Neural progenitor cell (in vitro differentiated cells): ENCODE data around the gene SREBF2. TPM values are rescaled to one million over a fixed set of nuclear protein-coding genes. Genes with fewer than 3 reads are reported as not detected.
A peak's percentile ranks its signal among the peaks of the same experiment; 100 is the strongest.

Experiments used
- DNase-seq: peaks from one replicate; pipeline ENCODE4 v3.0.0-alpha.2; 2016; ENCODE audit warnings: low spot score
- H2AFZ ChIP-seq: fragments of 200-600 bp; sonication (generic); replicated peaks from 2 replicates; pipeline ENCODE4 v1.6.1; 2016; ENCODE audit warnings: antibody characterized with exemption
- H3F3A ChIP-seq: fragments of 200-600 bp; sonication (generic); 2 replicates; pipeline ENCODE4 v1.6.1; 2016; ENCODE audit warnings: antibody characterized with exemption, low read depth
- H3K27ac ChIP-seq: fragments of 200-600 bp; sonication (generic); 2 replicates; pipeline ENCODE4 v1.5.1; 2016; ENCODE audit warnings: mild to moderate bottlenecking
- H3K27me3 ChIP-seq: fragments of 200-600 bp; sonication (generic); 2 replicates; pipeline ENCODE4 v1.6.1; 2016; ENCODE audit warnings: mild to moderate bottlenecking, moderate library complexity
- H3K36me3 ChIP-seq: fragments of 200-600 bp; sonication (generic); 2 replicates; pipeline ENCODE4 v1.5.1; 2016
- H3K4me1 ChIP-seq: fragments of 200-600 bp; sonication (generic); 2 replicates; pipeline ENCODE4 v1.6.1; 2016; ENCODE audit warnings: mixed run types
- H3K4me2 ChIP-seq: fragments of 200-600 bp; sonication (generic); 2 replicates; pipeline ENCODE4 v1.6.1; 2016
- H3K4me3 ChIP-seq: fragments of 200-600 bp; sonication (generic); 2 replicates; pipeline ENCODE4 v1.5.1; 2016
- H3K79me2 ChIP-seq: fragments of 200-600 bp; sonication (generic); 2 replicates; pipeline ENCODE4 v1.6.1; 2016; ENCODE audit warnings: low read depth
- H3K9ac ChIP-seq: fragments of 200-600 bp; sonication (generic); 2 replicates; pipeline ENCODE4 v1.6.1; 2016
- H3K9me3 ChIP-seq: fragments of 200-600 bp; sonication (generic); 2 replicates; pipeline ENCODE4 v1.5.1; 2016; ENCODE audit warnings: low read depth
- H4K20me1 ChIP-seq: fragments of 200-600 bp; sonication (generic); 2 replicates; pipeline ENCODE4 v1.6.1; 2016; ENCODE audit warnings: low read depth
- H3K27ac Mint-ChIP-seq: 3 replicates; pipeline ENCODE4 v1.8.0; 2021; ENCODE audit warnings: mixed read lengths
- H3K27me3 Mint-ChIP-seq: 2 replicates; pipeline ENCODE4 v1.8.0; 2022; ENCODE audit warnings: low read depth, mild to moderate bottlenecking, inconsistent platforms, moderate library complexity, mixed read lengths; ENCODE audit not compliant: insufficient read depth
- H3K36me3 Mint-ChIP-seq: 3 replicates; pipeline ENCODE4 v1.8.0; 2021; ENCODE audit warnings: mixed read lengths
- H3K4me1 Mint-ChIP-seq: 3 replicates; pipeline ENCODE4 v1.8.0; 2021; ENCODE audit warnings: mixed read lengths
- H3K4me3 Mint-ChIP-seq: 3 replicates; pipeline ENCODE4 v1.8.0; 2021; ENCODE audit warnings: mild to moderate bottlenecking, moderate library complexity, mixed read lengths
- H3K9me3 Mint-ChIP-seq: 3 replicates; pipeline ENCODE4 v1.8.0; 2020; ENCODE audit warnings: mixed read lengths
- EZH2 ChIP-seq: fragments of 200-600 bp; sonication (generic); IDR thresholded peaks from 2 replicates; pipeline ENCODE4 v1.6.1; 2017; ENCODE audit warnings: antibody characterized with exemption, mild to moderate bottlenecking, moderate library complexity
- EZH2phosphoT487 ChIP-seq: fragments of 200-600 bp; sonication (generic); IDR thresholded peaks from 2 replicates; pipeline ENCODE4 v1.6.1; 2017; ENCODE audit warnings: antibody characterized with exemption
- total RNA-seq: library from RNA; depleted of rRNA; stranded (reverse); fragments of >200 nt; gene quantifications from 2 replicates; pipeline ENCODE4 v1.2.3, GENCODE V29; 2015; ENCODE audit warnings: low replicate concordance
- TF ChIP-seq, protein P1 (sequence below): fragments of 200-600 bp; sonication (generic); IDR thresholded peaks from 2 replicates; pipeline ENCODE4 v1.5.1; 2017; ENCODE audit warnings: antibody characterized with exemption, mild to moderate bottlenecking

SREBF2 gene
- total RNA-seq, 1 donor from 2014 or later = 64.0 TPM

DNA sequence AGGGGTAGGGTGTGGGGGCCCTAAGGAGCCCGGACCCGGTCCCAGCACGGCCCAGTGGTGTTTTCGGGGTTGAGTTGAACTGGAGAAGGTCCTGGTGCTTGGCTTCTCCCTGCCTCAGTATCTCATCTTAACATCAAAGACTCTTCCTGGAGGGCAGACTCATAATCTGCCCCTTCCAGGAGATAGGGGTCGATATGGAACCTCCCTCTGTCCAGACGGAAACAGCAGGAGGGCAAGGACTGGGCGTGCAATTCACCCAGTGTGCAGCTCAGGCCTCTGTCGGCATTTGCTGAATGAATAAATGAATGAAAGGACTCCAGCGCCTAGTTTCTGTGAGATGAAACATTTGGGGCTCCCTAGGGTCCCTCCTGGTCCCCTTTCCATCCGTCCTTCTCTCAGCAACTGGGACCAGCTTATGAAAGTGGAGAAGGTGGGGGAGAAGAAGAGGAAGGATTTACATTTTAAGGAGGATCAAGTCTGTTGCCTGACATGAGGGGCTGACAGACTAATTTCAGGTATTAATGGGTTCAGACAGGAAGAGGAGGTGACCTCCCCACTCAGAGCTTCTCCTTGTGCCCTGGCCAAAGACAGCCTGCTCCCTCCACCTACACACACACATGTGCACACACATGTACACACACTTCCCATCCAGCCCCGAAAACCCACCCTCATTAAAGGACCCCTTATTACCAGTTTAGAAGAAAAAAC is 83.0 kb downstream of the SREBF2 start:
- H3K4me1 ChIP-seq = peaks cover 22% of the 10 kb centered on the region
- H3K27ac Mint-ChIP-seq = no peak overlapping the region
- H3K4me3 ChIP-seq = no peak overlapping the region
- H3K9me3 Mint-ChIP-seq = peaks cover 4% of the 10 kb centered on the region
- H2AFZ ChIP-seq = no peak overlapping the region
- H3K79me2 ChIP-seq = no peaks in the 10 kb centered on the region
- no peaks in the 10 kb centered on the region for H3K9me3 ChIP-seq
- peaks cover 100% of the 10 kb centered on the region for H3K27me3 ChIP-seq
- H4K20me1 ChIP-seq = peaks cover 89% of the 10 kb centered on the region
- peak overlapping the region; percentile 87 for H3K4me2 ChIP-seq
- H3K36me3 Mint-ChIP-seq = no peaks in the 10 kb centered on the region
- TF ChIP-seq EZH2phosphoT487 = peak; percentile 65
- TF ChIP-seq EZH2 = peak; percentile 30
- TF ChIP-seq, protein P1, sequence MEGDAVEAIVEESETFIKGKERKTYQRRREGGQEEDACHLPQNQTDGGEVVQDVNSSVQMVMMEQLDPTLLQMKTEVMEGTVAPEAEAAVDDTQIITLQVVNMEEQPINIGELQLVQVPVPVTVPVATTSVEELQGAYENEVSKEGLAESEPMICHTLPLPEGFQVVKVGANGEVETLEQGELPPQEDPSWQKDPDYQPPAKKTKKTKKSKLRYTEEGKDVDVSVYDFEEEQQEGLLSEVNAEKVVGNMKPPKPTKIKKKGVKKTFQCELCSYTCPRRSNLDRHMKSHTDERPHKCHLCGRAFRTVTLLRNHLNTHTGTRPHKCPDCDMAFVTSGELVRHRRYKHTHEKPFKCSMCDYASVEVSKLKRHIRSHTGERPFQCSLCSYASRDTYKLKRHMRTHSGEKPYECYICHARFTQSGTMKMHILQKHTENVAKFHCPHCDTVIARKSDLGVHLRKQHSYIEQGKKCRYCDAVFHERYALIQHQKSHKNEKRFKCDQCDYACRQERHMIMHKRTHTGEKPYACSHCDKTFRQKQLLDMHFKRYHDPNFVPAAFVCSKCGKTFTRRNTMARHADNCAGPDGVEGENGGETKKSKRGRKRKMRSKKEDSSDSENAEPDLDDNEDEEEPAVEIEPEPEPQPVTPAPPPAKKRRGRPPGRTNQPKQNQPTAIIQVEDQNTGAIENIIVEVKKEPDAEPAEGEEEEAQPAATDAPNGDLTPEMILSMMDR = no peak
- H3K36me3 ChIP-seq = no peaks in the 10 kb centered on the region
- H3K9ac ChIP-seq = no peak overlapping the region
- H3K27me3 Mint-ChIP-seq = peaks cover 61% of the 10 kb centered on the region
- H3F3A ChIP-seq = peaks cover 14% of the 10 kb centered on the region
- H3K4me3 Mint-ChIP-seq = peak overlapping the region; percentile 44
- H3K27ac ChIP-seq = no peak overlapping the region
- peak; percentile 32 for DNase-seq
- peaks cover 24% of the 10 kb centered on the region for H3K4me1 Mint-ChIP-seq

DNA sequence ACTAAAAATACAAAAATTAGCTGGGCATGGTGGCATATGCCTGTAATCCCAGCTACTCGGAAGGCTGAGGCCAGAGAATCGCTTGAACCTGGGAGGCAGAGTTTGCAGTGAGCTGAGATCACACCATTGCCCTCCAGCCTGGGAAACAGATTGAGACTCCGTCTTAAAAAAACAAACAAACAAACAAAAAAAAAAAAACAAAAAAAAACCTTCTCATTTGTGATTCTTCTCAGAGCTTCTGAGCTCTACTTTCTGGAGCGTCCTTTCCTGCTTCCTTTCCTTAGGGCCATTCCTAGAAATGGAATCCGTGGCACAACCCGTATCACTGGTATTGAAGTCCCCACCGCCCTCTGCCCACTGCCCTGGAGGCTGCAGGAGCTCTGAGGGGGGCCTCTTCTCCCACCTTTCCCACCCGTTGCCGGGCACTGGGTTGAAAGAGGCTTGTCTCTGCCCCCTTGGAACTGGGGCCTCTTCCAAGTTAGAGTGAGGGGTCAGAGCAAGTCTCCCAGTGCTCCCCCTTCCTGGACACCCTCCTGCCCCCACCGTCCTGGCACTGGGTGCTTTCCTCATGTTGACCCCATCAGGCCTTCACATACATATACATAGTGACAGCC is 83.9 kb downstream of the SREBF2 start:
- peaks cover 20% of the 10 kb centered on the region for H3K4me1 ChIP-seq
- no peaks in the 10 kb centered on the region for H3K36me3 ChIP-seq
- H3K79me2 ChIP-seq = no peaks in the 10 kb centered on the region
- peaks cover 58% of the 10 kb centered on the region for H3K27me3 Mint-ChIP-seq
- no peak overlapping the region for H3K9ac ChIP-seq
- H3K27me3 ChIP-seq = peaks cover 100% of the 10 kb centered on the region
- peaks cover 22% of the 10 kb centered on the region for H3K4me1 Mint-ChIP-seq
- no peak overlapping the region for H3K27ac ChIP-seq
- peak overlapping the region; percentile 62 for H3K4me3 Mint-ChIP-seq
- no peaks in the 10 kb centered on the region for H3K9me3 ChIP-seq
- no peak for DNase-seq
- H4K20me1 ChIP-seq = peaks cover 82% of the 10 kb centered on the region
- TF ChIP-seq EZH2phosphoT487 = no peak
- TF ChIP-seq, protein P1 = no peak
- TF ChIP-seq EZH2 = no peak
- H3F3A ChIP-seq = peaks cover 14% of the 10 kb centered on the region
- H3K27ac Mint-ChIP-seq = no peak overlapping the region
- H3K36me3 Mint-ChIP-seq = no peaks in the 10 kb centered on the region
- H3K4me3 ChIP-seq = no peak overlapping the region
- no peaks in the 10 kb centered on the region for H3K9me3 Mint-ChIP-seq
- no peak overlapping the region for H2AFZ ChIP-seq
- no peak overlapping the region for H3K4me2 ChIP-seq

DNA sequence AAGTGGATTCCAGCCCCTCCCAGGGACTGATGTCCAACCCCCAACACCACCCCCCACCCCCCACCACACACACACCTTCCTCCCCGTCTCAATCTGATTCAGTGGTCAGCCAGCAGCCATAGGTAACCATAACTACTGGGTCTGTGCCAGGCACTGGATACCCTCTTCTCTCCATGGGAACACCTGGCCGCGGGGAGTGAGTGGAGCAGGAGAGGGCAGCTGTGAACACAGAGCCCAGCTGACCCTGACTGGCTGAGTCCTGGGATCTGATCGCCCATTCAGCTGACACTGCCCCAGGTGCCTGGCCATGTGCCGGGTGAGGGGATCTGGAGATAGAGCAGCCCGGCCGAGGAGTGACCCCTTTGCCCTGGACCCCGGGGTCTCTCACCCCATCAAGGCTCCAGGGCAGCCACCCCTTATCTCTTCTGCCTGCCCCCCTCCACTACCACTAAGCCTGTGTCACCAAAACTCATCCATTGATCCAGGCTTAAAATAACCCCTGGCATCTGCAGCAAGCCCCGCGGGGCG is 84.5 kb downstream of the SREBF2 start:
- Histone ChIP-seq H3K4me1 (peaks cover 20% of the 10 kb centered on the region), H3K27ac (no peak overlapping the region), H3K9ac (no peak overlapping the region), H3K4me3 (no peak overlapping the region), H3F3A (peaks cover 14% of the 10 kb centered on the region), H3K27me3 (peaks cover 100% of the 10 kb centered on the region), H3K4me2 (no peak overlapping the region), H3K79me2 (no peaks in the 10 kb centered on the region), H4K20me1 (peaks cover 76% of the 10 kb centered on the region), H2AFZ (no peak overlapping the region), H3K36me3 (no peaks in the 10 kb centered on the region), H3K9me3 (no peaks in the 10 kb centered on the region)
- H3K27ac Mint-ChIP-seq = no peak overlapping the region
- peak overlapping the region; percentile 62 for H3K4me3 Mint-ChIP-seq
- H3K27me3 Mint-ChIP-seq = peaks cover 52% of the 10 kb centered on the region
- no peaks in the 10 kb centered on the region for H3K9me3 Mint-ChIP-seq
- no peaks in the 10 kb centered on the region for H3K36me3 Mint-ChIP-seq
- no peak for DNase-seq
- TF ChIP-seq EZH2phosphoT487 (no peak), EZH2 (no peak)
- TF ChIP-seq, protein P1 = no peak
- H3K4me1 Mint-ChIP-seq = peaks cover 22% of the 10 kb centered on the region
